ENCODE results near the gene PSTK. TPM values are rescaled to one million over a fixed set of nuclear protein-coding genes. Genes with fewer than 3 reads are reported as not detected.
A peak's percentile ranks its signal among the peaks of the same experiment; 100 is the strongest.

The PSTK gene
- total RNA-seq, 2 donors from 2014 or later: 7.0 to 7.1 TPM

DNA sequence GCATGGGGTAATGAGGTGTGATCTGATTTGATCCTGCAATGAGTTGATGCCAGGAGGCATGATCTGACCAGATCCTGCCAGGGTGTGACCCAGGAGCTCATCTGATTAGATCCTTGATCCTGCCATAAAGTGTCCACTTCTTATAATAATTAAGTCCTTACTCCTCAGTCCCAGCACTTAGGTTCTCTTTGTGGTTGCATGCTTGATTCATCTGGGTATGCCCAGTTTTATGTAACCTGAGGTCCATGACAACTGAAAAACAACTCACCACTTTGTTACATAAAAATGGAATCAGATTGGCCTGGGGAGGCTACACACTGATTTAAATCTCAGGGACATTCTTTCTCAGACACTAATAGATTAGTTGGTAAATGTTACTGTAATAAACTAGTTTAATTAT lies 47.7 kb downstream of the PSTK start:
- H3K4me1 ChIP-seq (ENCODE audit: control insufficient read depth, insufficient read depth, low read length): no peaks in the 10 kb centered on the region
- H3K9me3 Mint-ChIP-seq: no peaks in the 10 kb centered on the region
- H3K9me3 ChIP-seq (ENCODE audit: control insufficient read depth, low read length): no peaks in the 10 kb centered on the region
- H3K36me3 Mint-ChIP-seq (ENCODE audit: low read depth): peaks cover 18% of the 10 kb centered on the region
- H3K27ac Mint-ChIP-seq: no peak overlapping the region
- H3K4me3 ChIP-seq (ENCODE audit: low read length): no peak overlapping the region
- H3K36me3 ChIP-seq (ENCODE audit: control insufficient read depth, insufficient read depth, low read length): no peaks in the 10 kb centered on the region
- no peak overlapping the region for H3K9ac ChIP-seq (ENCODE audit: extremely low read depth, low read length, poor library complexity, severe bottlenecking)
- no peaks in the 10 kb centered on the region for H3K27me3 ChIP-seq (ENCODE audit: control insufficient read depth, insufficient read depth, low read length, poor library complexity, severe bottlenecking)
- no peak for DNase-seq
- peaks cover 17% of the 10 kb centered on the region for H3K4me1 Mint-ChIP-seq
- H3K27ac ChIP-seq (ENCODE audit: low read depth, low read length): no peak overlapping the region
- H3K4me3 Mint-ChIP-seq: no peak overlapping the region
- H3K27me3 Mint-ChIP-seq (ENCODE audit: insufficient read depth): no peaks in the 10 kb centered on the region
- TF ChIP-seq, protein P1, sequence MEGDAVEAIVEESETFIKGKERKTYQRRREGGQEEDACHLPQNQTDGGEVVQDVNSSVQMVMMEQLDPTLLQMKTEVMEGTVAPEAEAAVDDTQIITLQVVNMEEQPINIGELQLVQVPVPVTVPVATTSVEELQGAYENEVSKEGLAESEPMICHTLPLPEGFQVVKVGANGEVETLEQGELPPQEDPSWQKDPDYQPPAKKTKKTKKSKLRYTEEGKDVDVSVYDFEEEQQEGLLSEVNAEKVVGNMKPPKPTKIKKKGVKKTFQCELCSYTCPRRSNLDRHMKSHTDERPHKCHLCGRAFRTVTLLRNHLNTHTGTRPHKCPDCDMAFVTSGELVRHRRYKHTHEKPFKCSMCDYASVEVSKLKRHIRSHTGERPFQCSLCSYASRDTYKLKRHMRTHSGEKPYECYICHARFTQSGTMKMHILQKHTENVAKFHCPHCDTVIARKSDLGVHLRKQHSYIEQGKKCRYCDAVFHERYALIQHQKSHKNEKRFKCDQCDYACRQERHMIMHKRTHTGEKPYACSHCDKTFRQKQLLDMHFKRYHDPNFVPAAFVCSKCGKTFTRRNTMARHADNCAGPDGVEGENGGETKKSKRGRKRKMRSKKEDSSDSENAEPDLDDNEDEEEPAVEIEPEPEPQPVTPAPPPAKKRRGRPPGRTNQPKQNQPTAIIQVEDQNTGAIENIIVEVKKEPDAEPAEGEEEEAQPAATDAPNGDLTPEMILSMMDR (conservative IDR thresholded peaks at IDR 0.05): no peak

DNA sequence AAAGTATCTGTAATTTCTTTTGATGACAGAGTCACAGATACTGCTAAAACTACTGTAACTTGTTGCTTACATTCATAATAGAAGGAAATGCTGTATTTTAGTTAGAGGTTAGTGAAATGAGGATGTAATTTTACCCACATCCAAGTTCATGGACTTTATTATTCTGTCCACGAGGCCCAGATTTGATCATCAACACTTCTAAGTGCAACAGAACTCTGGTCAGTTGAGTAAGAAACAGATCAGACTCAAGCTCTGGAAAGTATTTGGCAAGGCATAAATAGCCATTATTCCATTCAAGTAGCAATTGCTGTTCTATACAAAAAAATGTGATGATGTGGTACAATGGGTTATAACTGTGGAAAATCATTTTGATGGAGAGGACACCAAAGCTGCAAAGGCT lies 50.9 kb downstream of the PSTK start:
- DNase-seq: no peak
- peaks cover 10% of the 10 kb centered on the region for H3K36me3 ChIP-seq (ENCODE audit: control insufficient read depth, insufficient read depth, low read length)
- Mint-ChIP-seq H3K27ac (no peak overlapping the region), H3K4me1 (peaks cover 11% of the 10 kb centered on the region), H3K36me3 (ENCODE audit: low read depth) (peaks cover 31% of the 10 kb centered on the region), H3K27me3 (ENCODE audit: insufficient read depth) (no peaks in the 10 kb centered on the region), H3K9me3 (no peaks in the 10 kb centered on the region), H3K4me3 (no peak overlapping the region)
- no peak overlapping the region for H3K4me3 ChIP-seq (ENCODE audit: low read length)
- TF ChIP-seq, protein P1 (conservative IDR thresholded peaks at IDR 0.05): no peak
- 80 to 81% methylated on average over 1 of the region's 1 CpG for WGBS, 2 experiments (ENCODE audit: insufficient coverage in 1 of 2, insufficient read length in 1 of 2)
- no peak overlapping the region for H3K9ac ChIP-seq (ENCODE audit: extremely low read depth, low read length, poor library complexity, severe bottlenecking)
- H3K27ac ChIP-seq (ENCODE audit: low read depth, low read length): no peak overlapping the region
- H3K4me1 ChIP-seq (ENCODE audit: control insufficient read depth, insufficient read depth, low read length): no peaks in the 10 kb centered on the region
- H3K27me3 ChIP-seq (ENCODE audit: control insufficient read depth, insufficient read depth, low read length, poor library complexity, severe bottlenecking): no peaks in the 10 kb centered on the region
- no peaks in the 10 kb centered on the region for H3K9me3 ChIP-seq (ENCODE audit: control insufficient read depth, low read length)

DNA sequence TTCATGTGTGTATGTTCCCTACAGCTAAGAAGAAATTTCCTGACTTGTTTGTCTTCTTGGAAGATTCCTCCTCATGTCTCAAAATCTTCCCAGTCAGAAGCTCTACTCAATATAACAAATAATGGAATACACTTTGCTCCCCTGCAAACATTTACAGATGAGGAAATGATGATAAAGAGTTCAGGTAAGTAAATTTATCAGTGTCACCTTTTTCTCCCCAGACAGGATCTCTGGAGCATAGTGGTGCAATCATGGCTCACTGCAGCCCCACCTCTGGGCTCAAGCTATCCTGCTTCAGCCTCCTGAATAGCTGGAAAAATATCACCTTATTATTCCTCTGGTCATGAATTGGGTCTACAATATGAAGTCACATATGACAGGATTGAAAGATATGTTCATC lies 54.1 kb downstream of the PSTK start:
- Mint-ChIP-seq H3K27me3 (ENCODE audit: insufficient read depth) (no peaks in the 10 kb centered on the region), H3K4me1 (no peaks in the 10 kb centered on the region), H3K4me3 (no peak overlapping the region), H3K36me3 (ENCODE audit: low read depth) (peaks cover 44% of the 10 kb centered on the region), H3K27ac (peak overlapping the region; percentile 42), H3K9me3 (no peaks in the 10 kb centered on the region)
- H3K9me3 ChIP-seq (ENCODE audit: control insufficient read depth, low read length): no peaks in the 10 kb centered on the region
- TF ChIP-seq, protein P1 (conservative IDR thresholded peaks at IDR 0.05): no peak
- no peak overlapping the region for H3K4me3 ChIP-seq (ENCODE audit: low read length)
- peaks cover 10% of the 10 kb centered on the region for H3K36me3 ChIP-seq (ENCODE audit: control insufficient read depth, insufficient read depth, low read length)
- no peak for DNase-seq
- no peaks in the 10 kb centered on the region for H3K4me1 ChIP-seq (ENCODE audit: control insufficient read depth, insufficient read depth, low read length)
- H3K27me3 ChIP-seq (ENCODE audit: control insufficient read depth, insufficient read depth, low read length, poor library complexity, severe bottlenecking): no peaks in the 10 kb centered on the region
- no peak overlapping the region for H3K9ac ChIP-seq (ENCODE audit: extremely low read depth, low read length, poor library complexity, severe bottlenecking)
- H3K27ac ChIP-seq (ENCODE audit: low read depth, low read length): no peak overlapping the region

All from endodermal cell (in vitro differentiated cells).